Activated CD4-positive, alpha-beta T cell treated with anti-CD3 and anti-CD28 coated beads, Interleukin-2, amount 10 ng/mL, durations not matched to agents 7 days and 5 days (primary cell): Measurements from ENCODE around the gene PRSS1. TPM values are rescaled to one million over a fixed set of nuclear protein-coding genes. Genes with fewer than 3 reads are reported as not detected.
"Not testable (repeated sequence)": the region's sequence is repeated elsewhere in the genome, so short reads cannot be mapped to it uniquely, and the experiment has no call there.

Experiments
- CTCF ChIA-PET: fragments of 350-600 bp; sonication (Branson Sonifier 250); formaldehyde crosslinking; loops from one replicate; lab custom pipeline; 2021; ENCODE audit warnings: antibody characterized with exemption; lab: Charles Lee
- POLR2A ChIA-PET: fragments of 350-600 bp; sonication (Branson Sonifier 250); formaldehyde crosslinking; loops from one replicate; lab custom pipeline; 2021; ENCODE audit warnings: antibody characterized with exemption; lab: Charles Lee
- DNase-seq: peaks from one replicate; pipeline ENCODE4 v3.0.0-alpha.2; 2020
- H3K27ac Mint-ChIP-seq: one replicate; pipeline ENCODE4 v1.8.0; 2021; ENCODE audit warnings: mild to moderate bottlenecking, moderate library complexity, mixed read lengths
- H3K27me3 Mint-ChIP-seq: one replicate; pipeline ENCODE4 v1.8.0; 2021; ENCODE audit warnings: mixed read lengths
- H3K36me3 Mint-ChIP-seq: one replicate; pipeline ENCODE4 v1.8.0; 2021; ENCODE audit warnings: low read depth, mixed read lengths
- H3K4me1 Mint-ChIP-seq: one replicate; pipeline ENCODE4 v1.8.0; 2021; ENCODE audit warnings: mixed read lengths
- H3K4me3 Mint-ChIP-seq: one replicate; pipeline ENCODE4 v1.8.0; 2021; ENCODE audit warnings: mild to moderate bottlenecking, moderate library complexity, mixed read lengths
- H3K9me3 Mint-ChIP-seq: one replicate; pipeline ENCODE4 v1.8.0; 2021; ENCODE audit warnings: mixed read lengths
- total RNA-seq, 2 experiments: library from RNA; stranded (reverse); gene quantifications; one replicate each; pipeline ENCODE4 v1.2.3, GENCODE V29; 2021

PRSS1 gene
- total RNA-seq, 2 experiments from 2014 or later = not detected

DNA sequence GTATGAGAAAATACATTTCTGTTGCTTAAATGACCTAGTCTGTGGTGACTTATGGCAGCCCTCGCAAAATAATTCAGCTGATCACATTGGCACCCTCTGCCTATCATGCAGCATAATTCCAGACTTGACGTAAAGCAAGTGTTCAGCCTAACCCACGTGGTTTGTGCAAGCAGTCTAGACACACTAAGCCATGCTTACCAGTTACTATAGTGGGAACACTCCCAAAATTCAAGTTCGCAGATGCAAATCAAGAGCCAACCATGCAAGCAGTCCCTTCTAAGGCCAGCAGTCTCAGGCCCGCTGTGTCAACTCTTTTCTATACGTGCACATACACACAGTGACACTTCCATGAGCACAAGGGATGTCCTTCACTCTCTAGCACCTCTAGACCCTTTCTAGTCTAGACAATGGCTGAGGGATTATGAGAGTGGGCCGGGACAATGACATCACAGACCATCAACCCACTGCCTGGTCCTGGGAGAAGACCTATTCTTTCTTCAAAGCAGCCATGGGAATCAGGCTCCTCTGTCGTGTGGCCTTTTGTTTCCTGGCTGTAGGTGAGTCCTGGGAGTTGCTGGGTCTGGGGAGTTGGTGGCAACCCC, 29.0 kb upstream of the PRSS1 start:
- DNase-seq = no peak
- POLR2A ChIA-PET = no interaction called here
- H3K27ac Mint-ChIP-seq = peak overlapping the region; percentile 83
- H3K36me3 Mint-ChIP-seq = no peaks in the 10 kb centered on the region
- H3K4me3 Mint-ChIP-seq = peak overlapping the region; percentile 54
- no peaks in the 10 kb centered on the region for H3K27me3 Mint-ChIP-seq
- H3K9me3 Mint-ChIP-seq = no peaks in the 10 kb centered on the region
- peaks cover 62% of the 10 kb centered on the region for H3K4me1 Mint-ChIP-seq
- CTCF ChIA-PET = no interaction called here

DNA sequence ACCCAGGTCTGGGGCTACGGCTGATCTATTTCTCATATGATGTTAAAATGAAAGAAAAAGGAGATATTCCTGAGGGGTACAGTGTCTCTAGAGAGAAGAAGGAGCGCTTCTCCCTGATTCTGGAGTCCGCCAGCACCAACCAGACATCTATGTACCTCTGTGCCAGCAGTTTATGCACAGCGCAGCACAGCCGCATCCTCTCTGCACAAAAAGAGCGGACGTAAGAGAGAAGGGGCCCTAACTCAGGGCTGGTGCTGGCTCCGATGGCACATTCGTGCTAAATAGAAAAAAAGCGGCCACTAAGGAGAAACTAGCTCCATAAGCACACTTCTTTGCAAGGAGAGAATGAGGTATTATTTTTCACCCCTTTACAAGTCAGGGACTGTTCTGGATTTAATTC, 28.3 kb upstream of the PRSS1 start:
- ChIA-PET POLR2A (no interaction called here), CTCF (no interaction called here)
- Mint-ChIP-seq H3K9me3 (no peaks in the 10 kb centered on the region), H3K27me3 (no peaks in the 10 kb centered on the region), H3K27ac (peak overlapping the region; percentile 83), H3K4me1 (peaks cover 55% of the 10 kb centered on the region), H3K4me3 (peak overlapping the region; percentile 54), H3K36me3 (no peaks in the 10 kb centered on the region)
- DNase-seq = no peak

DNA sequence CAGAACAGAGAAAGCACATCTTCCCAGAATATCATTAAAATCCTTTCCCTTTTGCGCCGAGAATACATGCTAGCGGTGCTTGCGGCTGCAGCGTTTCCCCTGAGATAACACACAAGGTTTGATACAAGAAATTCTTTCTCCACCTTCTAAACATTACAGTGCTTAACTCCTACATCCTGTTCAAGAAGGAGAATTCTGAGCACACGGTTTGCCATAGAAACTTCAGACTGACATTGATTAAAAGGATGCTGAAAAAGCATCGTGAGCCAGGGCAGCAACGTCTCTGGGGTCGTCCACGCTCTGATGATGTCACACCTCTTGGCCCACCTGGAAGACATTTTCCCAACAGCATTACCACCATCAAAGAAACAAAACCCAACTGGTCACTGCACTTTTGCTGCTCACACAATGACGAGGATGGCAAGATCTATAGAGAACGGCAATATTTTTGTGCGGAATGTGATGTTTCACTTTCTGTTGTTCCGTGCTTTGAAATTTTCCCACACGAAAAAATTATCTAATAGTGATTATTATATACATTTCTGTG, 27.0 kb upstream of the PRSS1 start:
- no peaks in the 10 kb centered on the region for H3K36me3 Mint-ChIP-seq
- POLR2A ChIA-PET = no interaction called here
- DNase-seq = no peak
- no peaks in the 10 kb centered on the region for H3K9me3 Mint-ChIP-seq
- peak overlapping the region; percentile 85 for H3K27ac Mint-ChIP-seq
- no peaks in the 10 kb centered on the region for H3K27me3 Mint-ChIP-seq
- CTCF ChIA-PET = no interaction called here
- H3K4me3 Mint-ChIP-seq = peak overlapping the region; percentile 70
- peaks cover 43% of the 10 kb centered on the region for H3K4me1 Mint-ChIP-seq

- no peak overlapping the region for H3K27ac Mint-ChIP-seq
- no peak for DNase-seq
- H3K9me3 Mint-ChIP-seq = no peaks in the 10 kb centered on the region
- peaks cover 3% of the 10 kb centered on the region for H3K27me3 Mint-ChIP-seq
- ChIA-PET CTCF (no interaction called here), POLR2A (no interaction called here)
- H3K4me1 Mint-ChIP-seq = no peaks in the 10 kb centered on the region
- H3K36me3 Mint-ChIP-seq = no peaks in the 10 kb centered on the region
- H3K4me3 Mint-ChIP-seq = no peak overlapping the region
Observed at GRCh38 chr7:142733271-142733670, 16.0 kb upstream of the PRSS1 start.

- ChIA-PET POLR2A (no interaction called here), CTCF (no interaction called here)
- Mint-ChIP-seq H3K27ac (peak overlapping the region; percentile 50), H3K27me3 (peaks cover 3% of the 10 kb centered on the region), H3K9me3 (no peaks in the 10 kb centered on the region), H3K36me3 (no peaks in the 10 kb centered on the region), H3K4me1 (peaks cover 4% of the 10 kb centered on the region), H3K4me3 (peak overlapping the region; percentile 51)
- DNase-seq = no peak
Observed at GRCh38 chr7:142739923-142740492, 9.3 kb upstream of the PRSS1 start.

DNA sequence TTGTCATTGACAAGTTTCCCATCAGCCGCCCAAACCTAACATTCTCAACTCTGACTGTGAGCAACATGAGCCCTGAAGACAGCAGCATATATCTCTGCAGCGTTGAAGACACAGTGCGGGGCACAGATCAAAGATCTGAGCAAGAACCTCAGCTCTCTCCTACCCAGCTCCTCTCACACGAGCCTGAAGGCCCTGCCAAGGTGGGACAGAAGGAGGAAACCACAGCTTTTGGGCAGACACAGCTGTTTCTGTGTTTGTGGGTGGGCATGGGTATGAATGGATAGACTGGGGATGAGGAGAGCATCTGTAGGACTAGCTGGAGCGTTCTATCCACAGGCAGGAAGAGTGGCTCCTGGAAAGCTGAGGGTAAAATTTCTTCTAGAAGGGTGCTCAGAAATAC, 8.5 kb upstream of the PRSS1 start:
- H3K27ac Mint-ChIP-seq = no peak overlapping the region
- POLR2A ChIA-PET = no interaction called here
- H3K27me3 Mint-ChIP-seq = peaks cover 3% of the 10 kb centered on the region
- peaks cover 4% of the 10 kb centered on the region for H3K4me1 Mint-ChIP-seq
- H3K9me3 Mint-ChIP-seq = no peaks in the 10 kb centered on the region
- CTCF ChIA-PET = no interaction called here
- no peak overlapping the region for H3K4me3 Mint-ChIP-seq
- H3K36me3 Mint-ChIP-seq = no peaks in the 10 kb centered on the region
- DNase-seq = no peak

GRCh38 chr7:142741932-142742331, 7.3 kb upstream of the PRSS1 start:
- H3K9me3 Mint-ChIP-seq, H3K27ac Mint-ChIP-seq, H3K36me3 Mint-ChIP-seq, H3K27me3 Mint-ChIP-seq, H3K4me1 Mint-ChIP-seq, CTCF ChIA-PET, DNase-seq, H3K4me3 Mint-ChIP-seq, POLR2A ChIA-PET: not testable (repeated sequence)

DNA sequence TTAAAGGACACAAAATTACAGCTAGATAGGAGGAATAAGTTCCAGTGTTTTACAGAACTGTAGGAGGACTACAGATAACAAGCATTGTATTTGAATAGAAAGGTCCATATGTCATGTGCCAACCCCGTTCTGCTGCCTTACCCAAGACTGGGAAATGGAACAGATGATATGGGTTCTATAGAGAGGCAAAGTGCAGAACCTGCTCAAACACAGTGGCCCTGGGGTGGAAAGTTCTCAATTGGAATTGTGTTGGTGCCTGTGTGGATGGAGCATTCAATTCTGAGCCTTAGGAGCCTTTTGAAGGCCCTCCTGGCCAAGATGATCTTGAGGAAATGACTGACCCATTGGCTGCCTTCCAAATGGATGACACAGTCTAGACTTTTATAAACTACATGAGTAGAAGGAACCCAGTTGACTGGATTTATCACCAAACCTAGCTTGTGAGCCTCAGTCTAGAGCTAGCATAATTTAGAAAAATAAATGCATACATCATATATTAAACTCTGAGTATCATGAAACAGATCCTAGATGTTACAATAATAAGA, 4.1 kb upstream of the PRSS1 start:
- Mint-ChIP-seq H3K4me1 (no peaks in the 10 kb centered on the region), H3K27me3 (no peaks in the 10 kb centered on the region), H3K36me3 (peaks cover 1% of the 10 kb centered on the region), H3K27ac (no peak overlapping the region), H3K9me3 (no peaks in the 10 kb centered on the region), H3K4me3 (no peak overlapping the region)
- ChIA-PET POLR2A (no interaction called here), CTCF (interaction anchor here (1.3 kb wide), 1 partner anchor 31 kb away, joined by 3 read pairs; no protein-coding TSS in a partner anchor)
- no peak for DNase-seq

DNA sequence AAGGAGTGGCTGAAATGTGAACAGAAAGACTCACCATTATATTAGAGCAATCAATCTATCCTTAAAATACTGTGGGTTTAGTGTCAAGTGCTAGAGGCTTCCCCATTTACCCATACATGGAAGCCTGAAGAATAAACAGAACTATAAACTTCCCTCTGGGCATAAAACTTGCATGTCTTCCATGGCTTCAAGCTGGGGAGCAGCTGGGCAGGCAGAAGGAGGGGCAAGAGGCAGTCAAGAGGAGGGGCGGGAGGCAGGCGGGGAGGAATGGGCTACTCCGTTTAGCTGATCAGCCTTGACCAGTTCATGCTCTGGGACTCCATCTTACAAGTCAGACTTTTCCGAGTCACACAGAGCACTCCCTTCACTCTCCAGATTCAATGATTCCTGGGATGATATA, 3.5 kb upstream of the PRSS1 start:
- Mint-ChIP-seq H3K36me3 (peaks cover 1% of the 10 kb centered on the region), H3K4me3 (no peak overlapping the region), H3K4me1 (no peaks in the 10 kb centered on the region), H3K27ac (no peak overlapping the region), H3K27me3 (no peaks in the 10 kb centered on the region), H3K9me3 (no peaks in the 10 kb centered on the region)
- no peak for DNase-seq
- ChIA-PET CTCF (interaction anchor here (1.3 kb wide), 1 partner anchor 32 kb away, joined by 3 read pairs; no protein-coding TSS in a partner anchor), POLR2A (no interaction called here)

DNA sequence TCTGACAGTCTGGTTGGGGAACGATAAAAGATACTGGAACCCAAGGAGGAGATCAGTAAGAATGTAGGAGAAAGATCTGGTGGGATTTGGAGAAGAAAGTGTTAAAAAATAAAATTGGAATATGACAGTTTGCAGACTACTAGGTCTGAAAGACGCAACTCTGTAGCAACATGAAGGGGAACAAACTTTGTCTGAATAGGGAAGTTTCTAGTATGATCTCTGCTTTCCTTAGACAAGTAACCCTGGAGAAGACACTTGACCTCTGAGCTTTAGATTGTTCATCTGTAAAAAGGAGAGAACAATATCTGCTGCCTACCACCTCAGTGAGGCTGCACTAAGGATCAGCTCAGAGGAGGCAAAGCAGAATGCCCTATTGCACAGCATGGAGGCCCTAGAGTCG, 3.0 kb upstream of the PRSS1 start:
- no peaks in the 10 kb centered on the region for H3K4me1 Mint-ChIP-seq
- H3K27me3 Mint-ChIP-seq = no peaks in the 10 kb centered on the region
- H3K27ac Mint-ChIP-seq = no peak overlapping the region
- CTCF ChIA-PET = no interaction called here
- peaks cover 1% of the 10 kb centered on the region for H3K36me3 Mint-ChIP-seq
- H3K9me3 Mint-ChIP-seq = no peaks in the 10 kb centered on the region
- POLR2A ChIA-PET = no interaction called here
- DNase-seq = no peak
- H3K4me3 Mint-ChIP-seq = no peak overlapping the region

GRCh38 chr7:142748410-142748809, 862 bp upstream of the PRSS1 start:
- H3K9me3 Mint-ChIP-seq, CTCF ChIA-PET, H3K27me3 Mint-ChIP-seq, H3K4me1 Mint-ChIP-seq, DNase-seq, H3K36me3 Mint-ChIP-seq, H3K27ac Mint-ChIP-seq, H3K4me3 Mint-ChIP-seq, POLR2A ChIA-PET: not testable (repeated sequence)

DNA sequence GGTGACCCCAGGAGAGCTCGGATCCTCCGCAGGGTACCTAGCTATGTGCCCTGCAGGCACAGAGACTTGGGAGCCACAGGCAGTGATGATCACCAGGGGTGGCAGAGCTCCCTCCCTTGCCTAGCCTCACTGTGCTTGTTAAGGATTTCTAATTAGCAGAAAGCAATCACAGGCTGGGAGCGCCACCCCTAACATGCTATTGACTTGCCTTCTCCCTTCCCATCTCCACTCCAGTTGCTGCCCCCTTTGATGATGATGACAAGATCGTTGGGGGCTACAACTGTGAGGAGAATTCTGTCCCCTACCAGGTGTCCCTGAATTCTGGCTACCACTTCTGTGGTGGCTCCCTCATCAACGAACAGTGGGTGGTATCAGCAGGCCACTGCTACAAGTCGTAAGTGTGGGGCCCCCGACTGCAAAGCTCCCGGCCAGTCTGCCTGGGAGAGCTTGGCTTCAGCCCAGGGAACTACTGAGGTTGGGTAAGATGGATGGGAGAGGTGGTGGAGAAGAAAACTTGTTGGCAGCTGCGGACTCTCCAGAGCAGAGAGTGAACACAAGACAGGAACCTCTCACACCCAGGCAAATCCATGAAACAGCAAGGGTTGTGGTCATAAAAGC, 1.2 kb downstream of the PRSS1 start:
- Mint-ChIP-seq H3K4me1 (no peaks in the 10 kb centered on the region), H3K9me3 (no peaks in the 10 kb centered on the region), H3K36me3 (peaks cover 1% of the 10 kb centered on the region), H3K4me3 (no peak overlapping the region), H3K27me3 (no peaks in the 10 kb centered on the region), H3K27ac (no peak overlapping the region)
- POLR2A ChIA-PET = no interaction called here
- CTCF ChIA-PET = no interaction called here
- no peak for DNase-seq

DNA sequence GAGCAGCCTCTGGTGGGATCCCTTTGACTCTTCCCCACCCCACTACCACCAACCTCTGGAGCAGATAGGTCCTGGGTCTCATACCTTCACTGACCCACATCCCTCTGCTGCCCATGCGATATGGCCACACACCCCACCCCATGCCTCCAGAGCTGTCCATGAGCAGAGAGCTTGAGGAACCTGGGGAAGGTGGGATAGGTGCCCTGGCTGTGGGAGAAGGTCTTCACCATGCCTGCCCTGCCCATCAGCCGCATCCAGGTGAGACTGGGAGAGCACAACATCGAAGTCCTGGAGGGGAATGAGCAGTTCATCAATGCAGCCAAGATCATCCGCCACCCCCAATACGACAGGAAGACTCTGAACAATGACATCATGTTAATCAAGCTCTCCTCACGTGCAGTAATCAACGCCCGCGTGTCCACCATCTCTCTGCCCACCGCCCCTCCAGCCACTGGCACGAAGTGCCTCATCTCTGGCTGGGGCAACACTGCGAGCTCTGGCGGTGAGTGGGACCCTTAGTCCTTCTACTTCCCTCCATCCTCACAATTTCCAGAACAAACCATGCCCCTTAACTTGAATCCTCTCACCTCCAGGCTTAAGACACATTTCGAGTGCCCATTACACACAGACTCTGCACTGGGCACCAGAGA, 2.4 kb downstream of the PRSS1 start:
- H3K4me1 Mint-ChIP-seq, H3K36me3 Mint-ChIP-seq, H3K27me3 Mint-ChIP-seq, DNase-seq, POLR2A ChIA-PET, H3K4me3 Mint-ChIP-seq, H3K9me3 Mint-ChIP-seq, H3K27ac Mint-ChIP-seq, CTCF ChIA-PET: not testable (repeated sequence)
